Activated CD8-positive, alpha-beta memory T cell treated with anti-CD3 and anti-CD28 coated beads for 1 hour (primary cell): ENCODE measurements around the gene NAV2.
A peak's percentile ranks its signal among the peaks of the same experiment; 100 is the strongest.
"Not testable (repeated sequence)": the region's sequence is repeated elsewhere in the genome, so short reads cannot be mapped to it uniquely, and the experiment has no call there.

ENCODE experiments used
- DNase-seq, 2 donors: peaks; one replicate each; pipeline ENCODE4 v3.0.0-alpha.2; 2020; ENCODE audit warnings: low read depth in 1 of 2; ENCODE audit errors: extremely low read depth in 1 of 2

NAV2 gene

GRCh38 chr11:20127671-20128527 is 415.3 kb downstream of the NAV2 start:
- peak; percentile 35 to 65 for DNase-seq

- not testable (repeated sequence) for DNase-seq
These were observed 415.8 kb downstream of the NAV2 start for GRCh38 chr11:20128528-20128825.

- DNase-seq: no peak
These were observed 417.0 kb downstream of the NAV2 start for GRCh38 chr11:20129665-20130064.

- no peak for DNase-seq
These were observed 419.4 kb downstream of the NAV2 start for GRCh38 chr11:20131788-20132666.

GRCh38 chr11:20132667-20133039 is 420.0 kb downstream of the NAV2 start:
- no peak for DNase-seq

- no peak for DNase-seq
These were observed 422.5 kb downstream of the NAV2 start for GRCh38 chr11:20134991-20135736.

- no peak for DNase-seq
These were observed 425.0 kb downstream of the NAV2 start for GRCh38 chr11:20137637-20138036.

- DNase-seq: no peak
These were observed 426.1 kb downstream of the NAV2 start for GRCh38 chr11:20138707-20139106.

GRCh38 chr11:20154381-20154780 is 441.7 kb downstream of the NAV2 start:
- no peak for DNase-seq

GRCh38 chr11:20155683-20156279 is 443.1 kb downstream of the NAV2 start:
- no peak for DNase-seq

GRCh38 chr11:20156280-20156875 is 443.7 kb downstream of the NAV2 start:
- peak in 1 of 2 donors; percentile 37 for DNase-seq

GRCh38 chr11:20156876-20157613 is 444.4 kb downstream of the NAV2 start:
- DNase-seq: no peak

- no peak for DNase-seq
These were observed 445.1 kb downstream of the NAV2 start for GRCh38 chr11:20157728-20158127.

GRCh38 chr11:20158597-20159257 is 446.1 kb downstream of the NAV2 start:
- DNase-seq: no peak

GRCh38 chr11:20159466-20160381 is 447.1 kb downstream of the NAV2 start:
- no peak for DNase-seq

- DNase-seq: no peak
These were observed 448.0 kb downstream of the NAV2 start, which contains the start of gene DBX1 for GRCh38 chr11:20160425-20161229. Gene DBX1, minus strand, starts transcription at chr11:20160475. Its CDS starts 151 bp downstream, at chr11:20160324.

GRCh38 chr11:20161230-20161918 is 448.7 kb downstream of the NAV2 start:
- DNase-seq: no peak
